Prostate gland (tissue), 2 donors: ENCODE results near the gene DDN.

Source experiments
- CTCF ChIP-seq, 4 experiments: fragments of 200-600 bp in 2 of 4; fragments of 450-650 bp in 2 of 4; sonication (generic) in 2 of 4; IDR thresholded peaks; 1 replicate in 3 of 4; 2 replicates in 1 of 4; pipeline ENCODE4 v1.5.1; 2016 to 2019; ENCODE audit warnings: antibody characterized with exemption in 4 of 4, mild to moderate bottlenecking in 2 of 4, moderate library complexity in 2 of 4
- POLR2A ChIP-seq: fragments of 450-650 bp; IDR thresholded peaks from one replicate; pipeline ENCODE4 v1.6.1; 2016; ENCODE audit warnings: antibody characterized with exemption, mild to moderate bottlenecking
- POLR2AphosphoS5 ChIP-seq: sonication (generic); formaldehyde crosslinking; IDR thresholded peaks from one replicate; pipeline ENCODE4 v1.6.1; 2017; ENCODE audit warnings: antibody characterized with exemption

GRCh38 chr12:49008943-49009342 is 9.8 kb upstream of the DDN start:
- TF ChIP-seq POLR2A = no peak
- TF ChIP-seq CTCF (IDR thresholded peaks at IDR 0.05) = no peak
- TF ChIP-seq POLR2AphosphoS5 = no peak
